Muscle layer of duodenum (tissue), 2 donors: ENCODE results near the gene KCNJ6.
"Not testable (repeated sequence)": the region's sequence is repeated elsewhere in the genome, so short reads cannot be mapped to it uniquely, and the experiment has no call there.

Experiments used
- H3K27ac ChIP-seq: one replicate; pipeline ENCODE4 v1.7.0; 2013; ENCODE audit warnings: mild to moderate bottlenecking, low read length
- H3K27me3 ChIP-seq: one replicate; pipeline ENCODE4 v1.7.0; 2013; ENCODE audit warnings: low read depth, mild to moderate bottlenecking, control low read depth, low read length
- H3K36me3 ChIP-seq, 2 donors: one replicate each; pipeline ENCODE4 v1.7.0; 2013; ENCODE audit warnings: low read length in 2 of 2, control low read depth in 1 of 2, mild to moderate bottlenecking in 1 of 2; ENCODE audit not compliant: insufficient read depth in 2 of 2, control insufficient read depth in 1 of 2
- H3K4me1 ChIP-seq, 2 donors: one replicate each; pipeline ENCODE4 v1.7.0; 2013; ENCODE audit warnings: low read length in 2 of 2, mild to moderate bottlenecking in 2 of 2, control low read depth in 1 of 2, moderate library complexity in 1 of 2; ENCODE audit not compliant: insufficient read depth in 2 of 2, control insufficient read depth in 1 of 2
- H3K4me3 ChIP-seq, 2 donors: one replicate each; pipeline ENCODE4 v1.7.0; 2013; ENCODE audit warnings: low read length in 2 of 2, low read depth in 1 of 2, mild to moderate bottlenecking in 1 of 2
- H3K9me3 ChIP-seq, 2 donors: one replicate each; pipeline ENCODE4 v1.7.0; 2013; ENCODE audit warnings: low read length in 2 of 2, control low read depth in 1 of 2, mild to moderate bottlenecking in 1 of 2; ENCODE audit not compliant: control insufficient read depth in 1 of 2
- donor health status: healthy.

KCNJ6 gene

GRCh38 chr21:37932936-37933335 is 16.7 kb upstream of the KCNJ6 start:
- Histone ChIP-seq H3K27me3 (no peaks in the 10 kb centered on the region), H3K4me1 (no peaks in the 10 kb centered on the region), H3K27ac (no peak overlapping the region), H3K9me3 (peaks cover 0 to 5% of the 10 kb centered on the region in 2 donors), H3K36me3 (no peaks in the 10 kb centered on the region), H3K4me3 (no peak overlapping the region)

- peaks cover 0 to 3% of the 10 kb centered on the region in 2 donors for H3K9me3 ChIP-seq
- no peak overlapping the region for H3K4me3 ChIP-seq
- H3K36me3 ChIP-seq = no peaks in the 10 kb centered on the region
- no peak overlapping the region for H3K27ac ChIP-seq
- H3K27me3 ChIP-seq = no peaks in the 10 kb centered on the region
- H3K4me1 ChIP-seq = no peaks in the 10 kb centered on the region
These were observed 11.5 kb upstream of the KCNJ6 start for GRCh38 chr21:37927711-37928110.

- Histone ChIP-seq H3K9me3 (no peaks in the 10 kb centered on the region), H3K4me1 (peaks cover 0 to 7% of the 10 kb centered on the region in 2 donors), H3K4me3 (no peak overlapping the region), H3K36me3 (no peaks in the 10 kb centered on the region), H3K27me3 (peaks cover 11% of the 10 kb centered on the region), H3K27ac (no peak overlapping the region)
These were observed 4.8 kb upstream of the KCNJ6 start for GRCh38 chr21:37921091-37921490.

- not testable (repeated sequence) for H3K36me3 ChIP-seq
- H3K27me3 ChIP-seq = peaks cover 19% of the 10 kb centered on the region
These were observed 4.0 kb upstream of the KCNJ6 start for GRCh38 chr21:37920302-37920701.

GRCh38 chr21:37917612-37918011 is 1.4 kb upstream of the KCNJ6 start:
- peaks cover 0 to 14% of the 10 kb centered on the region in 2 donors for H3K4me1 ChIP-seq
- no peak overlapping the region for H3K27ac ChIP-seq
- peaks cover 27% of the 10 kb centered on the region for H3K27me3 ChIP-seq
- H3K9me3 ChIP-seq = no peaks in the 10 kb centered on the region
- H3K36me3 ChIP-seq = no peaks in the 10 kb centered on the region
- no peak overlapping the region for H3K4me3 ChIP-seq

More at GRCh38 chr21:37920302-37920701, 4.0 kb upstream of the KCNJ6 start:
- not testable (repeated sequence) for H3K9me3 ChIP-seq, H3K27ac ChIP-seq, H3K4me3 ChIP-seq
- peaks cover 0 to 14% of the 10 kb centered on the region in 2 donors for H3K4me1 ChIP-seq

- Histone ChIP-seq H3K27ac (no peak overlapping the region), H3K9me3 (no peaks in the 10 kb centered on the region), H3K4me1 (peaks cover 0 to 14% of the 10 kb centered on the region in 2 donors), H3K27me3 (peaks cover 23% of the 10 kb centered on the region), H3K36me3 (no peaks in the 10 kb centered on the region), H3K4me3 (peak overlapping the region in 1 of 2 donors; percentile 37)
These were observed 332 bp downstream of the KCNJ6 start for GRCh38 chr21:37915941-37916309.

- no peaks in the 10 kb centered on the region for H3K9me3 ChIP-seq
- H3K4me3 ChIP-seq = peak overlapping the region in 1 of 2 donors; percentile 37
- peaks cover 23% of the 10 kb centered on the region for H3K27me3 ChIP-seq
- peaks cover 0 to 14% of the 10 kb centered on the region in 2 donors for H3K4me1 ChIP-seq
- H3K27ac ChIP-seq = no peak overlapping the region
- H3K36me3 ChIP-seq = no peaks in the 10 kb centered on the region
These were observed 753 bp downstream of the KCNJ6 start for GRCh38 chr21:37915497-37915911.

GRCh38 chr21:37912616-37913015 is 3.6 kb downstream of the KCNJ6 start:
- H3K9me3 ChIP-seq = no peaks in the 10 kb centered on the region
- no peaks in the 10 kb centered on the region for H3K36me3 ChIP-seq
- H3K27ac ChIP-seq = no peak overlapping the region
- H3K4me1 ChIP-seq = peaks cover 0 to 14% of the 10 kb centered on the region in 2 donors
- H3K4me3 ChIP-seq = no peak overlapping the region
- H3K27me3 ChIP-seq = peaks cover 23% of the 10 kb centered on the region

- no peaks in the 10 kb centered on the region for H3K9me3 ChIP-seq
- no peaks in the 10 kb centered on the region for H3K4me1 ChIP-seq
- H3K36me3 ChIP-seq = no peaks in the 10 kb centered on the region
- no peak overlapping the region for H3K27ac ChIP-seq
- no peak overlapping the region for H3K4me3 ChIP-seq
- H3K27me3 ChIP-seq = peaks cover 7% of the 10 kb centered on the region
These were observed 6.3 kb downstream of the KCNJ6 start for GRCh38 chr21:37909936-37910335.

- Histone ChIP-seq H3K36me3 (no peaks in the 10 kb centered on the region), H3K27me3 (no peaks in the 10 kb centered on the region), H3K4me3 (no peak overlapping the region), H3K4me1 (no peaks in the 10 kb centered on the region), H3K27ac (no peak overlapping the region), H3K9me3 (no peaks in the 10 kb centered on the region)
These were observed 7.6 kb downstream of the KCNJ6 start for GRCh38 chr21:37908691-37909090.

GRCh38 chr21:37907076-37907475 is 9.2 kb downstream of the KCNJ6 start:
- no peaks in the 10 kb centered on the region for H3K4me1 ChIP-seq
- H3K4me3 ChIP-seq = no peak overlapping the region
- no peaks in the 10 kb centered on the region for H3K9me3 ChIP-seq
- no peaks in the 10 kb centered on the region for H3K36me3 ChIP-seq
- H3K27me3 ChIP-seq = no peaks in the 10 kb centered on the region
- no peak overlapping the region for H3K27ac ChIP-seq

- H3K36me3 ChIP-seq = no peaks in the 10 kb centered on the region
- H3K27ac ChIP-seq = no peak overlapping the region
- H3K9me3 ChIP-seq = no peaks in the 10 kb centered on the region
- no peaks in the 10 kb centered on the region for H3K4me1 ChIP-seq
- H3K27me3 ChIP-seq = no peaks in the 10 kb centered on the region
- H3K4me3 ChIP-seq = no peak overlapping the region
These were observed 11.0 kb downstream of the KCNJ6 start for GRCh38 chr21:37905291-37905690.
